K562 (cell line): Measurements from ENCODE around the gene MIEF1. TPM values are rescaled to one million over a fixed set of nuclear protein-coding genes. Genes with fewer than 3 reads are reported as not detected.

Source experiments
- HSF4 ChIP-seq: fragments of 250-450 bp; sonication (Bioruptor Pico); IDR thresholded peaks from 2 replicates; pipeline ENCODE4 v2.1.2; 2022; ENCODE audit warnings: mild to moderate bottlenecking, moderate library complexity, borderline replicate concordance
- JUNB ChIP-seq: fragments of 450-650 bp; formaldehyde crosslinking; conservative IDR thresholded peaks from 2 replicates; pipeline ENCODE4 v1.4.0; 2020; ENCODE audit warnings: mild to moderate bottlenecking
- MTA1 ChIP-seq: fragments of 450-650 bp; IDR thresholded peaks from 2 replicates; pipeline ENCODE4 v1.6.1; 2017; ENCODE audit warnings: borderline replicate concordance
- PURB ChIP-seq: sonication (generic); formaldehyde crosslinking; IDR thresholded peaks from 2 replicates; pipeline ENCODE4 v1.9.0; 2021; ENCODE audit warnings: low read depth, mild to moderate bottlenecking, missing genetic modification reagents
- polyA plus RNA-seq, 8 experiments: library from polyadenylated mRNA; depleted of rRNA in 4 of 8; stranded (reverse) in 5 of 8; unstranded in 3 of 8; fragments of >200 nt; fragmentation: Nextera tagmentation in 2 of 8; fragmentation: Illumina TruSeq in 1 of 8; extraction: Ambion mirVana in 2 of 8; extraction: Trizol in 1 of 8; gene quantifications; 2 replicates each; pipeline versions ENCODE4 v1.2.1 to v1.2.3, GENCODE V29; 2011 to 2014; ENCODE audit warnings: inconsistent platforms in 1 of 8, missing spikeins in 1 of 8
- total RNA-seq, 7 experiments: library from RNA; depleted of rRNA in 6 of 7; stranded (reverse); fragments of >200 nt in 6 of 7; fragmentation: Illumina TruSeq in 2 of 7; extraction: Trizol in 2 of 7; gene quantifications; 2 replicates each; pipeline versions ENCODE4 v1.2.1 to v1.2.3, GENCODE V29; 2011 to 2021; ENCODE audit warnings: low replicate concordance in 1 of 7
- TF ChIP-seq, protein P1 (sequence below), 2 experiments: fragments of 450-650 bp; formaldehyde crosslinking in 1 of 2; IDR thresholded peaks; 2 replicates each; pipeline versions ENCODE4 v1.4.0 to v1.6.1; 2014 to 2020; ENCODE audit warnings: mild to moderate bottlenecking in 2 of 2, borderline replicate concordance in 1 of 2, low read depth in 1 of 2
- TF ChIP-seq, protein P2 (sequence below): fragments of 200-800 bp; sonication (Bioruptor generic); IDR thresholded peaks from 2 replicates; pipeline ENCODE4 v1.6.1; 2016; ENCODE audit warnings: missing genetic modification characterization, missing compliant biosample characterization
- TF ChIP-seq, protein P3 (sequence below): sonication (generic); formaldehyde crosslinking; IDR thresholded peaks from 2 replicates; pipeline ENCODE4 v1.8.1; 2023; ENCODE audit warnings: missing genetic modification reagents, mild to moderate bottlenecking, borderline replicate concordance

Gene MIEF1
- total and polyA plus RNA-seq, 9 of the 15 experiments (the other 6 are each of a cell fraction or from before 2014, with no cell fraction given): 10.9 to 51.8 (median 25.5) TPM

DNA sequence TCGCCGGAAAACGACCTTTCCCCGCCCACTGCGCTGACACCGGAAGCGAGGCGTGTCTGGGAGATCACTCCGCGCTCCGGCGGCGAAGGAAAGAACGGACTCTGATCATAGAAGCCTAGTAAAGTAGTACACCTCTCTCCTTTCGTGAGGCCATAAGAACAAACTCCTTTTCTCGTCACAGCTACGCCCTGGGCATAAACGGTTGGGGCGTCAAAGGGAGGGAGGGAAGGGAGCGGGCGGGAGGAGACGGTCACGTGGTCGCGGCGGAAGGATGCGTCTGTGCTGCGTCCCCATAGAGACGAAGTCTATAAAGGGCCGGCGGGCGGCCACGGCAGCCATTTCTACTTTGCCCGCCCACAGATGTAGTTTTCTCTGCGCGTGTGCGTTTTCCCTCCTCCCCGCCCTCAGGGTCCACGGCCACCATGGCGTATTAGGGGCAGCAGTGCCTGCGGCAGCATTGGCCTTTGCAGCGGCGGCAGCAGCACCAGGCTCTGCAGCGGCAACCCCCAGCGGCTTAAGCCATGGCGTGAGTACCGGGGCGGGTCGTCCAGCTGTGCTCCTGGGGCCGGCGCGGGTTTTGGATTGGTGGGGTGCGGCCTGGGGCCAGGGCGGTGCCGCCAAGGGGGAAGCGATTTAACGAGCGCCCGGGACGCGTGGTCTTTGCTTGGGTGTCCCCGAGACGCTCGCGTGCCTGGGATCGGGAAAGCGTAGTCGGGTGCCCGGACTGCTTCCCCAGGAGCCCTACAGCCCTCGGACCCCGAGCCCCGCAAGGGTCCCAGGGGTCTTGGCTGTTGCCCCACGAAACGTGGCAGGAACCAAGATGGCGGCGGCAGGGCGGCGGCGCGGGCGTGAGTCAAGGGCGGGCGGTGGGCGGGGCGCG is 18.4 kb downstream of the MIEF1 start, which contains the start of gene ATF4 (continued):
- TF ChIP-seq, protein P1, sequence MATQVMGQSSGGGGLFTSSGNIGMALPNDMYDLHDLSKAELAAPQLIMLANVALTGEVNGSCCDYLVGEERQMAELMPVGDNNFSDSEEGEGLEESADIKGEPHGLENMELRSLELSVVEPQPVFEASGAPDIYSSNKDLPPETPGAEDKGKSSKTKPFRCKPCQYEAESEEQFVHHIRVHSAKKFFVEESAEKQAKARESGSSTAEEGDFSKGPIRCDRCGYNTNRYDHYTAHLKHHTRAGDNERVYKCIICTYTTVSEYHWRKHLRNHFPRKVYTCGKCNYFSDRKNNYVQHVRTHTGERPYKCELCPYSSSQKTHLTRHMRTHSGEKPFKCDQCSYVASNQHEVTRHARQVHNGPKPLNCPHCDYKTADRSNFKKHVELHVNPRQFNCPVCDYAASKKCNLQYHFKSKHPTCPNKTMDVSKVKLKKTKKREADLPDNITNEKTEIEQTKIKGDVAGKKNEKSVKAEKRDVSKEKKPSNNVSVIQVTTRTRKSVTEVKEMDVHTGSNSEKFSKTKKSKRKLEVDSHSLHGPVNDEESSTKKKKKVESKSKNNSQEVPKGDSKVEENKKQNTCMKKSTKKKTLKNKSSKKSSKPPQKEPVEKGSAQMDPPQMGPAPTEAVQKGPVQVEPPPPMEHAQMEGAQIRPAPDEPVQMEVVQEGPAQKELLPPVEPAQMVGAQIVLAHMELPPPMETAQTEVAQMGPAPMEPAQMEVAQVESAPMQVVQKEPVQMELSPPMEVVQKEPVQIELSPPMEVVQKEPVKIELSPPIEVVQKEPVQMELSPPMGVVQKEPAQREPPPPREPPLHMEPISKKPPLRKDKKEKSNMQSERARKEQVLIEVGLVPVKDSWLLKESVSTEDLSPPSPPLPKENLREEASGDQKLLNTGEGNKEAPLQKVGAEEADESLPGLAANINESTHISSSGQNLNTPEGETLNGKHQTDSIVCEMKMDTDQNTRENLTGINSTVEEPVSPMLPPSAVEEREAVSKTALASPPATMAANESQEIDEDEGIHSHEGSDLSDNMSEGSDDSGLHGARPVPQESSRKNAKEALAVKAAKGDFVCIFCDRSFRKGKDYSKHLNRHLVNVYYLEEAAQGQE (IDR thresholded peaks at IDR 0.05; ENCODE audit: borderline replicate concordance): peak; percentile 76
- TF ChIP-seq, protein P1 (CRISPR knock-in tag; IDR thresholded peaks at IDR 0.05; ENCODE audit: low read depth): no peak
- TF ChIP-seq, protein P2, sequence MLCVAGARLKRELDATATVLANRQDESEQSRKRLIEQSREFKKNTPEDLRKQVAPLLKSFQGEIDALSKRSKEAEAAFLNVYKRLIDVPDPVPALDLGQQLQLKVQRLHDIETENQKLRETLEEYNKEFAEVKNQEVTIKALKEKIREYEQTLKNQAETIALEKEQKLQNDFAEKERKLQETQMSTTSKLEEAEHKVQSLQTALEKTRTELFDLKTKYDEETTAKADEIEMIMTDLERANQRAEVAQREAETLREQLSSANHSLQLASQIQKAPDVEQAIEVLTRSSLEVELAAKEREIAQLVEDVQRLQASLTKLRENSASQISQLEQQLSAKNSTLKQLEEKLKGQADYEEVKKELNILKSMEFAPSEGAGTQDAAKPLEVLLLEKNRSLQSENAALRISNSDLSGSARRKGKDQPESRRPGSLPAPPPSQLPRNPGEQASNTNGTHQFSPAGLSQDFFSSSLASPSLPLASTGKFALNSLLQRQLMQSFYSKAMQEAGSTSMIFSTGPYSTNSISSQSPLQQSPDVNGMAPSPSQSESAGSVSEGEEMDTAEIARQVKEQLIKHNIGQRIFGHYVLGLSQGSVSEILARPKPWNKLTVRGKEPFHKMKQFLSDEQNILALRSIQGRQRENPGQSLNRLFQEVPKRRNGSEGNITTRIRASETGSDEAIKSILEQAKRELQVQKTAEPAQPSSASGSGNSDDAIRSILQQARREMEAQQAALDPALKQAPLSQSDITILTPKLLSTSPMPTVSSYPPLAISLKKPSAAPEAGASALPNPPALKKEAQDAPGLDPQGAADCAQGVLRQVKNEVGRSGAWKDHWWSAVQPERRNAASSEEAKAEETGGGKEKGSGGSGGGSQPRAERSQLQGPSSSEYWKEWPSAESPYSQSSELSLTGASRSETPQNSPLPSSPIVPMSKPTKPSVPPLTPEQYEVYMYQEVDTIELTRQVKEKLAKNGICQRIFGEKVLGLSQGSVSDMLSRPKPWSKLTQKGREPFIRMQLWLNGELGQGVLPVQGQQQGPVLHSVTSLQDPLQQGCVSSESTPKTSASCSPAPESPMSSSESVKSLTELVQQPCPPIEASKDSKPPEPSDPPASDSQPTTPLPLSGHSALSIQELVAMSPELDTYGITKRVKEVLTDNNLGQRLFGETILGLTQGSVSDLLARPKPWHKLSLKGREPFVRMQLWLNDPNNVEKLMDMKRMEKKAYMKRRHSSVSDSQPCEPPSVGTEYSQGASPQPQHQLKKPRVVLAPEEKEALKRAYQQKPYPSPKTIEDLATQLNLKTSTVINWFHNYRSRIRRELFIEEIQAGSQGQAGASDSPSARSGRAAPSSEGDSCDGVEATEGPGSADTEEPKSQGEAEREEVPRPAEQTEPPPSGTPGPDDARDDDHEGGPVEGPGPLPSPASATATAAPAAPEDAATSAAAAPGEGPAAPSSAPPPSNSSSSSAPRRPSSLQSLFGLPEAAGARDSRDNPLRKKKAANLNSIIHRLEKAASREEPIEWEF (CRISPR knock-in tag): no peak
- no peak for TF ChIP-seq PURB
- TF ChIP-seq, protein P3, sequence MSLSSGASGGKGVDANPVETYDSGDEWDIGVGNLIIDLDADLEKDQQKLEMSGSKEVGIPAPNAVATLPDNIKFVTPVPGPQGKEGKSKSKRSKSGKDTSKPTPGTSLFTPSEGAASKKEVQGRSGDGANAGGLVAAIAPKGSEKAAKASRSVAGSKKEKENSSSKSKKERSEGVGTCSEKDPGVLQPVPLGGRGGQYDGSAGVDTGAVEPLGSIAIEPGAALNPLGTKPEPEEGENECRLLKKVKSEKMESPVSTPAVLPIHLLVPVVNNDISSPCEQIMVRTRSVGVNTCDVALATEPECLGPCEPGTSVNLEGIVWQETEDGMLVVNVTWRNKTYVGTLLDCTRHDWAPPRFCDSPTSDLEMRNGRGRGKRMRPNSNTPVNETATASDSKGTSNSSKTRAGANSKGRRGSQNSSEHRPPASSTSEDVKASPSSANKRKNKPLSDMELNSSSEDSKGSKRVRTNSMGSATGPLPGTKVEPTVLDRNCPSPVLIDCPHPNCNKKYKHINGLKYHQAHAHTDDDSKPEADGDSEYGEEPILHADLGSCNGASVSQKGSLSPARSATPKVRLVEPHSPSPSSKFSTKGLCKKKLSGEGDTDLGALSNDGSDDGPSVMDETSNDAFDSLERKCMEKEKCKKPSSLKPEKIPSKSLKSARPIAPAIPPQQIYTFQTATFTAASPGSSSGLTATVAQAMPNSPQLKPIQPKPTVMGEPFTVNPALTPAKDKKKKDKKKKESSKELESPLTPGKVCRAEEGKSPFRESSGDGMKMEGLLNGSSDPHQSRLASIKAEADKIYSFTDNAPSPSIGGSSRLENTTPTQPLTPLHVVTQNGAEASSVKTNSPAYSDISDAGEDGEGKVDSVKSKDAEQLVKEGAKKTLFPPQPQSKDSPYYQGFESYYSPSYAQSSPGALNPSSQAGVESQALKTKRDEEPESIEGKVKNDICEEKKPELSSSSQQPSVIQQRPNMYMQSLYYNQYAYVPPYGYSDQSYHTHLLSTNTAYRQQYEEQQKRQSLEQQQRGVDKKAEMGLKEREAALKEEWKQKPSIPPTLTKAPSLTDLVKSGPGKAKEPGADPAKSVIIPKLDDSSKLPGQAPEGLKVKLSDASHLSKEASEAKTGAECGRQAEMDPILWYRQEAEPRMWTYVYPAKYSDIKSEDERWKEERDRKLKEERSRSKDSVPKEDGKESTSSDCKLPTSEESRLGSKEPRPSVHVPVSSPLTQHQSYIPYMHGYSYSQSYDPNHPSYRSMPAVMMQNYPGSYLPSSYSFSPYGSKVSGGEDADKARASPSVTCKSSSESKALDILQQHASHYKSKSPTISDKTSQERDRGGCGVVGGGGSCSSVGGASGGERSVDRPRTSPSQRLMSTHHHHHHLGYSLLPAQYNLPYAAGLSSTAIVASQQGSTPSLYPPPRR (CRISPR knock-in tag): no peak
- no peak for TF ChIP-seq HSF4
- TF ChIP-seq JUNB (CRISPR knock-in tag): no peak
- TF ChIP-seq MTA1: no peak
